HUES6 (cell line): ENCODE data around the gene CAPN7.
"Not testable (repeated sequence)": the region's sequence is repeated elsewhere in the genome, so short reads cannot be mapped to it uniquely, and the experiment has no call there.

Source experiments
- H3K27ac ChIP-seq: 2 replicates; pipeline ENCODE4 v1.7.0; 2013; ENCODE audit warnings: low read depth, mild to moderate bottlenecking, low read length, inconsistent platforms
- H3K27me3 ChIP-seq: 2 replicates; pipeline ENCODE4 v1.6.1; 2013; ENCODE audit warnings: low read length; ENCODE audit not compliant: control insufficient read depth, insufficient read depth
- H3K36me3 ChIP-seq: 2 replicates; pipeline ENCODE4 v1.6.1; 2013; ENCODE audit warnings: low read length; ENCODE audit not compliant: control insufficient read depth, insufficient read depth
- H3K4me1 ChIP-seq: 2 replicates; pipeline ENCODE4 v1.6.1; 2013; ENCODE audit warnings: low read length; ENCODE audit not compliant: control insufficient read depth, insufficient read depth
- H3K4me3 ChIP-seq: 2 replicates; pipeline ENCODE4 v1.5.1; 2013; ENCODE audit warnings: low read depth, low read length
- H3K9ac ChIP-seq: one replicate; pipeline ENCODE4 v1.6.1; 2013; ENCODE audit warnings: mild to moderate bottlenecking, low read length
- H3K9me3 ChIP-seq: 2 replicates; pipeline ENCODE4 v1.6.1; 2013; ENCODE audit warnings: low read depth, low read length; ENCODE audit not compliant: control insufficient read depth, insufficient read depth

Gene CAPN7

GRCh38 chr3:15205934-15206661 lies at the start of gene CAPN7:
Gene CAPN7, plus strand, starts transcription at chr3:15206246. Its CDS starts 250 bp downstream, at chr3:15206496.
- Histone ChIP-seq H3K9me3 (no peaks in the 10 kb centered on the region), H3K36me3 (0 out of 2 replicates have a peak, but pooled peaks cover 5% of the 10 kb centered on the region), H3K9ac (peak within 1 kb of the TSS; percentile 91), H3K4me1 (peaks cover 17% of the 10 kb centered on the region), H3K27me3 (no peaks in the 10 kb centered on the region), H3K27ac (peak within 1 kb of the TSS; percentile 70; the same call in 1 of the 2 replicates), H3K4me3 (peak within 1 kb of the TSS; percentile 93)

- no peak overlapping the region for H3K9ac ChIP-seq
- H3K27ac ChIP-seq = no peak overlapping the region
- H3K4me1 ChIP-seq = no peaks in the 10 kb centered on the region
- peaks cover 3% of the 10 kb centered on the region; the same call in 1 of the 2 replicates for H3K9me3 ChIP-seq
- no peaks in the 10 kb centered on the region for H3K36me3 ChIP-seq
- H3K27me3 ChIP-seq = peaks cover 37% of the 10 kb centered on the region
- no peak overlapping the region for H3K4me3 ChIP-seq
These were observed 48.6 kb upstream of the CAPN7 start for GRCh38 chr3:15157441-15157840.

GRCh38 chr3:15159501-15160136 lies 46.4 kb upstream of the CAPN7 start:
- no peaks in the 10 kb centered on the region for H3K4me1 ChIP-seq
- H3K9me3 ChIP-seq = peaks cover 9% of the 10 kb centered on the region; the same call in 1 of the 2 replicates
- no peak overlapping the region for H3K9ac ChIP-seq
- H3K27me3 ChIP-seq = peaks cover 18% of the 10 kb centered on the region
- H3K4me3 ChIP-seq = no peak overlapping the region
- no peaks in the 10 kb centered on the region for H3K36me3 ChIP-seq
- H3K27ac ChIP-seq = no peak overlapping the region

- no peaks in the 10 kb centered on the region for H3K36me3 ChIP-seq
- H3K4me1 ChIP-seq = no peaks in the 10 kb centered on the region
- H3K27ac ChIP-seq = no peak overlapping the region
- H3K4me3 ChIP-seq = no peak overlapping the region
- H3K9ac ChIP-seq = no peak overlapping the region
- peaks cover 14% of the 10 kb centered on the region for H3K9me3 ChIP-seq
- peaks cover 8% of the 10 kb centered on the region for H3K27me3 ChIP-seq
These were observed 45.4 kb upstream of the CAPN7 start for GRCh38 chr3:15160662-15161061.

GRCh38 chr3:15161133-15161532 lies 44.9 kb upstream of the CAPN7 start:
- no peaks in the 10 kb centered on the region for H3K36me3 ChIP-seq
- H3K27me3 ChIP-seq = peaks cover 4% of the 10 kb centered on the region
- H3K27ac ChIP-seq = no peak overlapping the region
- H3K4me1 ChIP-seq = no peaks in the 10 kb centered on the region
- no peak overlapping the region for H3K9ac ChIP-seq
- H3K9me3 ChIP-seq = peaks cover 14% of the 10 kb centered on the region
- no peak overlapping the region for H3K4me3 ChIP-seq

- not testable (repeated sequence) for H3K27me3 ChIP-seq, H3K4me1 ChIP-seq, H3K4me3 ChIP-seq, H3K9ac ChIP-seq, H3K36me3 ChIP-seq, H3K27ac ChIP-seq
- peaks cover 11% of the 10 kb centered on the region for H3K9me3 ChIP-seq
These were observed 42.4 kb upstream of the CAPN7 start for GRCh38 chr3:15163656-15164055.

- no peaks in the 10 kb centered on the region for H3K36me3 ChIP-seq
- H3K27me3 ChIP-seq = no peaks in the 10 kb centered on the region
- peaks cover 11% of the 10 kb centered on the region for H3K9me3 ChIP-seq
- no peaks in the 10 kb centered on the region for H3K4me1 ChIP-seq
- H3K27ac ChIP-seq = no peak overlapping the region
- no peak overlapping the region for H3K4me3 ChIP-seq
- H3K9ac ChIP-seq = no peak overlapping the region
These were observed 41.7 kb upstream of the CAPN7 start for GRCh38 chr3:15164340-15164739.

GRCh38 chr3:15165061-15165460 lies 41.0 kb upstream of the CAPN7 start:
- H3K27me3 ChIP-seq = no peaks in the 10 kb centered on the region
- no peaks in the 10 kb centered on the region for H3K4me1 ChIP-seq
- no peak overlapping the region for H3K4me3 ChIP-seq
- H3K36me3 ChIP-seq = no peaks in the 10 kb centered on the region
- H3K9me3 ChIP-seq = peaks cover 11% of the 10 kb centered on the region
- H3K9ac ChIP-seq = no peak overlapping the region
- H3K27ac ChIP-seq = no peak overlapping the region

- not testable (repeated sequence) for H3K4me1 ChIP-seq, H3K27me3 ChIP-seq, H3K4me3 ChIP-seq, H3K36me3 ChIP-seq, H3K9ac ChIP-seq, H3K27ac ChIP-seq
- peaks cover 11% of the 10 kb centered on the region for H3K9me3 ChIP-seq
These were observed 39.7 kb upstream of the CAPN7 start for GRCh38 chr3:15166391-15166790.

GRCh38 chr3:15171096-15171495 lies 35.0 kb upstream of the CAPN7 start:
- peaks cover 8% of the 10 kb centered on the region; the same call in 1 of the 2 replicates for H3K27me3 ChIP-seq
- no peak overlapping the region for H3K27ac ChIP-seq
- no peaks in the 10 kb centered on the region for H3K9me3 ChIP-seq
- H3K36me3 ChIP-seq = no peaks in the 10 kb centered on the region
- H3K4me3 ChIP-seq = no peak overlapping the region
- no peak overlapping the region for H3K9ac ChIP-seq
- H3K4me1 ChIP-seq = no peaks in the 10 kb centered on the region

- Histone ChIP-seq H3K9me3 (no peaks in the 10 kb centered on the region), H3K36me3 (no peaks in the 10 kb centered on the region), H3K27me3 (peaks cover 8% of the 10 kb centered on the region; the same call in 1 of the 2 replicates), H3K27ac (no peak overlapping the region), H3K4me3 (no peak overlapping the region), H3K9ac (no peak overlapping the region), H3K4me1 (no peaks in the 10 kb centered on the region)
These were observed 33.2 kb upstream of the CAPN7 start for GRCh38 chr3:15172806-15173205.
